HG02943 (cell line): ENCODE data around the gene ETV7.

Experiments
- ATAC-seq: cut with Tn5 transposase; IDR thresholded peaks from one replicate; pipeline ENCODE4 v1.9.1; 2021; ENCODE audit warnings: mild to moderate bottlenecking, low read depth, moderate library complexity; ENCODE audit not compliant: unreplicated experiment

The ETV7 gene

DNA sequence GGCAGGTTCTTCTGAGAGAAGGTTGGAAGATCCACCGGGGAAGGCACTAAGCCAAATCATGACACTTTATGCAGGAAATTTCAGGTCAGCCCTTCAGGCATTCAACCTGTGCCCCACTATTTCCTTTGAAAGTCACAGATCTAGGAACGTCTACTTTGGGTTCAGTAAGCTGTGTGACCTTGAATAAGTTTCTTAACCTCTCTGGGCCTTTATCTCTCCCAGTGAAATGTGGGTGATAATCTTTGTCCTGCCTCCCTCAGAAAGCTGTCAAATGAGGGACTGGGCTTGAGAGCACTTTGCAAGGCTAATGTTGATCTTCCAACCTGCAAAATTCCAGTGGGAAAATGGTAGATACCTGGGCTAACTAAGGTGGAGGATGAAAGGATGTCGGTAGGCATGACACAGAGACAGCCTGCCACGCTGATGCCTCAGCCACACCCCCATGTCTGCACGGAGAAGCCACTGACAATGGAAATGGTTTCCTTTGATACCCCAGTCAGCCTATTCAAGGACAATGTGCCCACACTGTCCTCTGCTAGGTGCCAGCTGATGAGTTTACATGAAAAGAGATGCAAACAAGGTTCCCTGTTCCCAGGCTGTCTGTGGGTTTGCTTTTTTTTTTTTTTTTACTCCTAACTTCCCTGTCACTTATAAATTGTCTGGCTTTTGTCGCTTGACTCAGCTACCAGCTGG is 60.1 kb downstream of the ETV7 start:
- no peak for ATAC-seq

DNA sequence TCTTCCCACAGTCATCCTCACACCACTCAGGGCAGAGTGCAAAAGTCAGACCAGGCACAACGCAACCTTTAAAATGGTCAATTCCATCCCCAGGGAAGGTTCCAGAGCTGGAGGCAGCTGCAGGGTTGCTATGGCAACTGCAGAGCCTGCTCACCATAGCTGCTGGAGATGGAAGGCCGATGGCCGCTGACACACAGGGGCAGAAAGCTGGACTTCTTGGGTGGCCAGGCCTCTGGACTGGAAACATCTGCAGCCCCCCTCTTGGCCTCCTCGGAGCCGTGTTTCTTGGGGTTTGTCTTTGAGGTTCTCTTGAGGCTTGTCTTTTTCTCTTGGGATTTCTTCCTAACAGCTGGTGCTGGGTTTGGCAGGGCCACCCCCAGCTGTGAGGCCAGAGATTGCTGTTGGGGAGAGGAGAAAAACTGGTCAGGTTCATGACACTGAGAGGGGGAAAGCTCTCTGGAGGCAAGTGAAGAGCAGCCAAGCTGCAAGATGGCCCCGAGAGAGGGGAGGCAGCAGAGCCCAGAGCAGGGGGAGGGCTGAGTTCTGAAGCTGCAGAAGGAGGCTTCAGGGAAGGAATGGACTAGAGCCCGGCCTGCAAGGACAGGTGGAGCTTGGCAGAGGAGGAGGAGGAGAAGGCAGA is 61.0 kb downstream of the ETV7 start:
- ATAC-seq: no peak

DNA sequence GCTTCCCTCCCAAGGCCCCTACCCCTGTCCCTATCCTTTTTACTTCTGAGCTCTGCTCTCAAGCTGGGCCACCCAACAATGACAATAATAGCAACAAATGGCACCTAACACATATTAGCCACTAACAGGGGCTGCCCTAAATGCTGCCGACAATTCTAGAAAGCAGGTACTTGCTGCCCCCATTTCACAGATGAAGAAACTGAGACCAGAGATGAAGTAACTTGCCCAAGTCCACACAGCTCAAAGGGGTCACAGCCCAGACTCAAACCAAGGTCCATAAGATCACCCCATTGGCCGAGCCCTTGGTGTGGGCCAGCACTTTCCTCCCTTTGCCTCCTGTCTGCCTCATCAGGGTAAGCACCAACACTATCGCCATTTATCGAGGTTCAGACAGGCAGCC is 62.8 kb downstream of the ETV7 start:
- no peak for ATAC-seq

DNA sequence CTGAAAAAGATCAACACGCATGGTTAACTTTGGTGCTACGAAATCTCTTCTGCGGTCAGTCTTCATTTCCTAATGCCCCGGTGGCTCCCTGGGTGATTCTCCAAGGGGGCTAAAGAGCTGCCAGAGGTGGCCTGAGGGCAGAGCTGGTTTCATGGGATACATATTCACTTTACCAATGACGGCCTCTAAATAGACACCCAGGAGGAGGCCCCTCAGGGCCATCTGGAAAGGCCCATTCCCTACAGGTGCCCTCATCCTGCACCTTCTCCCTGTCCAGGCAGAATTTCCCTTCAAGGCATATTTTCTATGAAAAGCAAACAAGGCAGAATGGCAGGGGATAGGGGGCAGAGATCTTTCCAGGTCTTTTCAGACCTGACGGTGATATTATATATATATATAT is 63.3 kb downstream of the ETV7 start:
- no peak for ATAC-seq

DNA sequence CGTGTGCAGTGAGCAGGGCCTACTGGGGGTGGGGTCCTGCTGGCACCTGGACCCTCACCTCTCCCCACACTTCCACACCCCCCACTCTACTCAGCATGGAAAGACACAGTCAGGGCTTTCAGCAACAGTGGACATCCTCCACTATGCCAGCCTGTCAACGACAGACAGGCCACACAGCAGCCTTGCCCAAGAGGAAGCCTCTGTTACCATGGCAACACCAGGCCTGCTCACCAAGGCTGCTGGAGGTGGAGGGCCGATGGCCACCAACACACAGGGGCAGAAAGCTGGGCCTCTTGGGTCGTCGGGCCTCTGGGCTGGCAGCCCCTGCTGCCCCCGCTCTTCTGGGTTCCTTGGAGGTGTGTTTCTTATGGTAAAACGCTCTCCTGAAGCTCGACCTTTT is 64.4 kb downstream of the ETV7 start:
- ATAC-seq: no peak

DNA sequence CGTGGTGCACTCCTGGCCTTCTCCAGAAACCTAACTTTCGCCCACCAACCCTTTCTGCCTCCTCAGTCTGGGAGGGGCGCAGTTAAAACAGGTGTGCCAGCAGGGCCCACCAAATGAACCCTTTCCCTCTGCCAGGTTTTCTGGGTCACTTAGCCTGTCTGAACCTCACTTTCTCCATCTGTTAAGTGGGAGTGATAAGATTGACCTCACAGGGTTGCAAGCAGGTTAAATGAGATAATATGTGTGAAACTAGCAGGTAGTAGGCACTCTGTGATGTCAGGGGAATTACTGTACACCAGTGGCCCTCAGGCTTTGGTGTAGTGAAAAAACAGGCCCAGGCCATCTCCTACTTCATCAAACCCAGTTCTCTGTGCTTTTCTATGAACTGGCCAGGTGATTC is 64.9 kb downstream of the ETV7 start:
- ATAC-seq: no peak

DNA sequence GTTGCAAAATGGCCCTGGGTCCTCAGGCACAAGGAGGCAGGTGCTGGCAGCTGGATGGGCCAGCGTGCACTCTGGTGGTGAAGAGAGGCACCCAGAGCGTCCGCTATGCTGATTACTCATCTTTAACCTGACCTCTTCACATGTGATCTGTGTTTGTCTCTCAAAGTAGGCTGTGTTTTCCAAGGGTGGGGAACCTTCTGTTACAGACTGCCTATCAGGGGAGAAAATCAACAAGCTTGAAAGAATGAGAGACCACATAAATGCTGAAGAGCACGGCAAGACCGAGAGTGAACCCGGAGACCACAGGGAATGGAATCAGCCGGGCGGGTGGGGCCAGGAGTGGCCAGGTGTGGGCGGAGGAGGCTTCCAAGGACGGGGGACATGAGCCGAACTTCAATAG is 67.0 kb downstream of the ETV7 start:
- ATAC-seq: no peak

DNA sequence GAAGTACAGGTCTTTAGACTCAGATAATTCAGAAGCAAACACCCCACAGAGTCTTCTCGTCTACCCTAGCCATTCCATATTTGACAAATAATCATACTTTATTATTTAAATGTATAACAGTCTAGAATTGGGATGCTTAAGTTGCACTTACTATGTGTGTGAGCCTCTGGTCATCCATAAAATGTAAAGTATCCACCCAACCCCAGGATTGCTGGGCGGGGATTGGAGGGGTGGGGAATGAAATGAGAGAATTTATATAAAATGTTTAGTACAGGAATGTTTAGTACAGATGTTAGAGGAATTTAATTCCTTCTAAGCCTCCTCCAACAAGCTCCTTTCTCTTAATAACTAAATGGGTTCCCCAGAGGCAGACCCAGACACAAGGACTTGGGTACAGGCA is 67.6 kb downstream of the ETV7 start:
- ATAC-seq: no peak

DNA sequence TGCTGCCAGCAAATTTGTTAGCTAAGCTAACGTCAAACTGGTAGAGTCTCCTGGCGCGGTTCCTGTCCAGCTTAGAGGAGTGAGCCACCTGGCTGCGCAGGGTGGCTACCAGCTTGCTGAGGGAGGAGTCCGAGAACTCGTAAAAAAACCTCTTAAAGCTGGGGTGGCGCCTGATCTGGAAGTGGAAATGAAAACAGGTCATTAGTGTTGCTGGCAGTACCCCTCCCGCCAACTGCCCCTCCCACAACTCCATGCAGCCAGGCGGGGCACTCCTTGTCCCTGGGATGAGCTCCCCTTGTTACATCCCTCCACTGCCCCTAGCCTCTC is 68.1 kb downstream of the ETV7 start:
- no peak for ATAC-seq

DNA sequence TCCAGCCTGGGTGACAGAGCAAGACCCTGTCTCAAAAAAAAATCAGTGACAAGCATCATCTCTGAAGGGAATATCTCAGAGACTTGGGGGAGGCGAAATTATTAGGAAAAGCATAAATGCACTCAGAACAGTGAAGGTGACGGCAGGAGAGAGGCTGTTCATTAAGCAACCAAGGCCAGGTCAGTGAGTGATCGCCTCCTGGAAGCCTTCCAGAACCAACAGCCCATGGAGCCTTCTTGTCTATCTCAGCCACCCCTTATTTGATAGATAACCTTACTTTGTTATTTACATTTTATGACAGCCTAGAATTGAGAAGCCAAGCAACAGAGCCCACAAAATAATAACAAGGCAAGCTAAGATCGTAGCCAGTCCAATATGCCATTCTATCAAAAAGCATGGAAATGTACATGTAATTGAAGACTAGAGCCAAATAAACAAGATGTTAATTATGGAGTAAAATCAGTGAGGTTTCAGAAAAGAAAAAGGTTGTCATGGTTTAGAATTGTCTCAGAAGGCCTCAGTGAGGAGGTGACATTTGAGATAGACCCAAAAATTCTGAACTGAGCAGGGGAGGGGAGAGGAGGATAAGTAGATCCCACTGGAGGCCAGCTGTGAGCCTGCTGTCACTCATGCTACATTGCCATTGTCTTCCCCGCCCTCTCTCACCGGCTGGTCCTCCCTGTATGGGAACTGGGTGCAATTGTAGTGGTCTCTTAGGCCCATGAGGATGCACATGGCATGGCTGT is 68.6 kb downstream of the ETV7 start:
- ATAC-seq: no peak

DNA sequence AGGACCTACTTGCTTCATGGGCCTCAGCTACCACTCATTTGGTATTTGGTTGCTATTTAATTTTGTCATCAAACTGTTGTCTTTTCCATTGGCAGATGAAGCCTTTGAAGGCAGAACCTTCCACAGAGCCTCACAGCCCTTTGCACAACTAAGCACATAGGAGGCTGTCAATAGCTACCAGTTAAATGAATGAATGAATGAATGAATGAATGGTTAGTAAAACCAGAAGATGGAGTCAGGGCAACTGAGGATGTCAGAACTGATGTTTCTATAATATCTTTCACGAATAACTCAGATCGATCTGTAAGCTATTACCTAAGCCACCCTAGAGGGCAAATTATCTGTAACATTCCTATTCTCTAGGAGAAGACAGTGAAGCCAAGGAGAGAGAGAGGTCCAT is 69.8 kb downstream of the ETV7 start:
- ATAC-seq: no peak
